GM12878 (cell line): ENCODE results near the gene LAMB4.

Experiments used
- ATF3 ChIP-seq: IDR thresholded peaks from 2 replicates; pipeline ENCODE4 v1.6.1; 2011; ENCODE audit warnings: low read depth, mild to moderate bottlenecking, low read length, moderate library complexity, borderline replicate concordance; ENCODE audit errors: extremely low read depth
- ESRRA ChIP-seq: IDR thresholded peaks from 2 replicates; pipeline ENCODE4 v1.6.1; 2012; ENCODE audit warnings: mild to moderate bottlenecking, low read length, improper control_type of control experiment
- POLR2A ChIP-seq: IDR thresholded peaks from 2 replicates; pipeline ENCODE4 v1.6.1; 2011; ENCODE audit warnings: low read depth, mild to moderate bottlenecking, low read length
- SMAD1 ChIP-seq: fragments of 450-650 bp; IDR thresholded peaks from 2 replicates; pipeline ENCODE4 v1.6.1; 2018; ENCODE audit warnings: mild to moderate bottlenecking, low read depth; ENCODE audit not compliant: partially characterized antibody
- SRF ChIP-seq, 2 experiments: IDR thresholded peaks; 2 replicates each; pipeline ENCODE4 v1.6.1; 2011; ENCODE audit warnings: low read depth in 2 of 2, low read length in 2 of 2, mild to moderate bottlenecking in 1 of 2, moderate library complexity in 1 of 2
- ZZZ3 ChIP-seq: IDR thresholded peaks from 2 replicates; pipeline ENCODE4 v1.6.1; 2011; ENCODE audit warnings: low read depth; ENCODE audit not compliant: control insufficient read depth, insufficient read length
- TF ChIP-seq, protein P1 (sequence below), 3 experiments: IDR thresholded peaks in 2 of 3; conservative IDR thresholded peaks in 1 of 3; 2 replicates each; pipeline ENCODE4 v1.5.1; 2011; ENCODE audit warnings: low read depth in 3 of 3, low read length in 3 of 3, mild to moderate bottlenecking in 3 of 3, control low read depth in 2 of 3, moderate library complexity in 2 of 3, inconsistent platforms in 1 of 3, mixed read lengths in 1 of 3; ENCODE audit not compliant: control insufficient read depth in 2 of 3, insufficient read depth in 1 of 3; ENCODE audit errors: extremely low read depth in 1 of 3
- TF ChIP-seq, protein P2 (sequence below): fragments of 450-650 bp; IDR thresholded peaks from 2 replicates; pipeline ENCODE4 v1.6.1; 2014; ENCODE audit warnings: mild to moderate bottlenecking
- TF ChIP-seq, protein P3 (sequence below): fragments of 450-650 bp; formaldehyde crosslinking; IDR thresholded peaks from 2 replicates; pipeline ENCODE4 v1.4.0; 2020; ENCODE audit warnings: mild to moderate bottlenecking, moderate library complexity
- TF ChIP-seq, protein P4 (sequence below): fragments of 450-650 bp; IDR thresholded peaks from 2 replicates; pipeline ENCODE4 v1.6.1; 2016; ENCODE audit warnings: mild to moderate bottlenecking

GRCh38 chr7:108057951-108058481 is 72.1 kb downstream of the LAMB4 start:
- TF ChIP-seq SRF (IDR thresholded peaks at IDR 0.05; ENCODE audit: low read depth in 2 of 2, low read length in 2 of 2) (no peak), ZZZ3 (no peak), POLR2A (no peak), ATF3 (no peak), ESRRA (no peak), SMAD1 (no peak)
- TF ChIP-seq, protein P1, sequence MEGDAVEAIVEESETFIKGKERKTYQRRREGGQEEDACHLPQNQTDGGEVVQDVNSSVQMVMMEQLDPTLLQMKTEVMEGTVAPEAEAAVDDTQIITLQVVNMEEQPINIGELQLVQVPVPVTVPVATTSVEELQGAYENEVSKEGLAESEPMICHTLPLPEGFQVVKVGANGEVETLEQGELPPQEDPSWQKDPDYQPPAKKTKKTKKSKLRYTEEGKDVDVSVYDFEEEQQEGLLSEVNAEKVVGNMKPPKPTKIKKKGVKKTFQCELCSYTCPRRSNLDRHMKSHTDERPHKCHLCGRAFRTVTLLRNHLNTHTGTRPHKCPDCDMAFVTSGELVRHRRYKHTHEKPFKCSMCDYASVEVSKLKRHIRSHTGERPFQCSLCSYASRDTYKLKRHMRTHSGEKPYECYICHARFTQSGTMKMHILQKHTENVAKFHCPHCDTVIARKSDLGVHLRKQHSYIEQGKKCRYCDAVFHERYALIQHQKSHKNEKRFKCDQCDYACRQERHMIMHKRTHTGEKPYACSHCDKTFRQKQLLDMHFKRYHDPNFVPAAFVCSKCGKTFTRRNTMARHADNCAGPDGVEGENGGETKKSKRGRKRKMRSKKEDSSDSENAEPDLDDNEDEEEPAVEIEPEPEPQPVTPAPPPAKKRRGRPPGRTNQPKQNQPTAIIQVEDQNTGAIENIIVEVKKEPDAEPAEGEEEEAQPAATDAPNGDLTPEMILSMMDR (IDR thresholded peaks at IDR 0.05 in 2 of 3, conservative IDR thresholded peaks at IDR 0.05 in 1 of 3; ENCODE audit: control insufficient read depth in 2 of 3, extremely low read depth in 1 of 3, insufficient read depth in 1 of 3, low read depth in 3 of 3, low read length in 3 of 3): no peak
- TF ChIP-seq, protein P2, sequence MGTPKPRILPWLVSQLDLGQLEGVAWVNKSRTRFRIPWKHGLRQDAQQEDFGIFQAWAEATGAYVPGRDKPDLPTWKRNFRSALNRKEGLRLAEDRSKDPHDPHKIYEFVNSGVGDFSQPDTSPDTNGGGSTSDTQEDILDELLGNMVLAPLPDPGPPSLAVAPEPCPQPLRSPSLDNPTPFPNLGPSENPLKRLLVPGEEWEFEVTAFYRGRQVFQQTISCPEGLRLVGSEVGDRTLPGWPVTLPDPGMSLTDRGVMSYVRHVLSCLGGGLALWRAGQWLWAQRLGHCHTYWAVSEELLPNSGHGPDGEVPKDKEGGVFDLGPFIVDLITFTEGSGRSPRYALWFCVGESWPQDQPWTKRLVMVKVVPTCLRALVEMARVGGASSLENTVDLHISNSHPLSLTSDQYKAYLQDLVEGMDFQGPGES: no peak
- TF ChIP-seq, protein P3, sequence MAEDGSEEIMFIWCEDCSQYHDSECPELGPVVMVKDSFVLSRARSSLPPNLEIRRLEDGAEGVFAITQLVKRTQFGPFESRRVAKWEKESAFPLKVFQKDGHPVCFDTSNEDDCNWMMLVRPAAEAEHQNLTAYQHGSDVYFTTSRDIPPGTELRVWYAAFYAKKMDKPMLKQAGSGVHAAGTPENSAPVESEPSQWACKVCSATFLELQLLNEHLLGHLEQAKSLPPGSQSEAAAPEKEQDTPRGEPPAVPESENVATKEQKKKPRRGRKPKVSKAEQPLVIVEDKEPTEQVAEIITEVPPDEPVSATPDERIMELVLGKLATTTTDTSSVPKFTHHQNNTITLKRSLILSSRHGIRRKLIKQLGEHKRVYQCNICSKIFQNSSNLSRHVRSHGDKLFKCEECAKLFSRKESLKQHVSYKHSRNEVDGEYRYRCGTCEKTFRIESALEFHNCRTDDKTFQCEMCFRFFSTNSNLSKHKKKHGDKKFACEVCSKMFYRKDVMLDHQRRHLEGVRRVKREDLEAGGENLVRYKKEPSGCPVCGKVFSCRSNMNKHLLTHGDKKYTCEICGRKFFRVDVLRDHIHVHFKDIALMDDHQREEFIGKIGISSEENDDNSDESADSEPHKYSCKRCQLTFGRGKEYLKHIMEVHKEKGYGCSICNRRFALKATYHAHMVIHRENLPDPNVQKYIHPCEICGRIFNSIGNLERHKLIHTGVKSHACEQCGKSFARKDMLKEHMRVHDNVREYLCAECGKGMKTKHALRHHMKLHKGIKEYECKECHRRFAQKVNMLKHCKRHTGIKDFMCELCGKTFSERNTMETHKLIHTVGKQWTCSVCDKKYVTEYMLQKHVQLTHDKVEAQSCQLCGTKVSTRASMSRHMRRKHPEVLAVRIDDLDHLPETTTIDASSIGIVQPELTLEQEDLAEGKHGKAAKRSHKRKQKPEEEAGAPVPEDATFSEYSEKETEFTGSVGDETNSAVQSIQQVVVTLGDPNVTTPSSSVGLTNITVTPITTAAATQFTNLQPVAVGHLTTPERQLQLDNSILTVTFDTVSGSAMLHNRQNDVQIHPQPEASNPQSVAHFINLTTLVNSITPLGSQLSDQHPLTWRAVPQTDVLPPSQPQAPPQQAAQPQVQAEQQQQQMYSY: no peak
- TF ChIP-seq, protein P4, sequence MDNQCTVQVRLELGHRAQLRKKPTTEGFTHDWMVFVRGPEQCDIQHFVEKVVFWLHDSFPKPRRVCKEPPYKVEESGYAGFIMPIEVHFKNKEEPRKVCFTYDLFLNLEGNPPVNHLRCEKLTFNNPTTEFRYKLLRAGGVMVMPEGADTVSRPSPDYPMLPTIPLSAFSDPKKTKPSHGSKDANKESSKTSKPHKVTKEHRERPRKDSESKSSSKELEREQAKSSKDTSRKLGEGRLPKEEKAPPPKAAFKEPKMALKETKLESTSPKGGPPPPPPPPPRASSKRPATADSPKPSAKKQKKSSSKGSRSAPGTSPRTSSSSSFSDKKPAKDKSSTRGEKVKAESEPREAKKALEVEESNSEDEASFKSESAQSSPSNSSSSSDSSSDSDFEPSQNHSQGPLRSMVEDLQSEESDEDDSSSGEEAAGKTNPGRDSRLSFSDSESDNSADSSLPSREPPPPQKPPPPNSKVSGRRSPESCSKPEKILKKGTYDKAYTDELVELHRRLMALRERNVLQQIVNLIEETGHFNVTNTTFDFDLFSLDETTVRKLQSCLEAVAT: no peak
